ENCODE measurements around the gene PAPLN. TPM values are rescaled to one million over a fixed set of nuclear protein-coding genes. Genes with fewer than 3 reads are reported as not detected.
A peak's percentile ranks its signal among the peaks of the same experiment; 100 is the strongest.

Gene PAPLN
- total RNA-seq, 4 donors from 2014 or later, result 13.4 to 47.7 (median 28.2) TPM

DNA sequence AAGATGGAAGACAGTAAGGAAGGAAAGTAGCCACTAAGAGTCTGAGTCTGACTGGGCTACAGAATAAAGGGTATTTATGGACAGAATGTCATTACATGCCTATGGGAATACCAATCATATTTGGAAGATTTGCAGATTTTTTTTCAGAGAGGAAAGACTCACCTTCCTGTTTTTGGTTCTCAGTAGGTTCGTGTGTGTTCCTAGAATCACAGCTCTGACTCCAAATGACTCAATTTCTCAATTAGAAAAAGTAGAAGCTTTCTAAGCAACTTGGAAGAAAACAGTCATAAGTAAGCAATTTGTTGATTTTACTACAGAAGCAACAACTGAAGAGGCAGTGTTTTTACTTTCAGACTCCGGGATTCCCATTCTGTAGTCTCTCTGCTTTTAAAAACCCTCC, 15.4 kb upstream of the PAPLN start:
- no peaks in the 10 kb centered on the region for H3K9me3 ChIP-seq
- H3K36me3 ChIP-seq, result peaks cover 7 to 45% of the 10 kb centered on the region in 2 donors
- no peaks in the 10 kb centered on the region for H3K27me3 ChIP-seq
- no peak overlapping the region for H3K4me3 ChIP-seq
- no peak for ATAC-seq
- TF ChIP-seq POLR2A (IDR thresholded peaks at IDR 0.05), result no peak
- no peak for TF ChIP-seq EP300 (IDR thresholded peaks at IDR 0.05)
- no peak for TF ChIP-seq CTCF (IDR thresholded peaks at IDR 0.05)
- no peak for TF ChIP-seq POLR2AphosphoS5 (IDR thresholded peaks at IDR 0.05)
- 69 to 85% methylated on average over 2 of the region's 2 CpGs for WGBS, 2 donors (ENCODE audit: low coverage in 1 of 2)
- no peak overlapping the region for H3K27ac ChIP-seq
- peaks cover 0 to 27% (median 7%) of the 10 kb centered on the region in 3 donors for H3K4me1 ChIP-seq

DNA sequence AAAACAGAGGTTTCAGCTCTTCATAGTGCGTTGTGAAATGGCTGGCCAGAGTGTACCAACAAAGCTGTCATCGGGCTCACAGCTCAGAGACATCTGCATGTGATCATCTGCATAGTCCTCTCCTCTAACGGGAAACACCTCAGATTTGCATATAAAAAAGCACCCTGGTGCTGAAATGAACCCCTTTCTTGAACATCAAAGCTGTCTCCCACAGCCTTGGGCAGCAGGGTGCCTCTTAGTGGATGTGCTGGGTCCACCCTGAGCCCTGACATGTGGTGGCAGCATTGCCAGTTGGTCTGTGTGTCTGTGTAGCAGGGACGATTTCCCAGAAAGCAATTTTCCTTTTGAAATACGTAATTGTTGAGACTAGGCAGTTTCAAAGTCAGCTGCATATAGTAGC, 14.3 kb upstream of the PAPLN start:
- no peaks in the 10 kb centered on the region for H3K27me3 ChIP-seq
- TF ChIP-seq POLR2AphosphoS5 (IDR thresholded peaks at IDR 0.05) (peak; percentile 56), POLR2A (IDR thresholded peaks at IDR 0.05) (no peak), EP300 (IDR thresholded peaks at IDR 0.05) (no peak), CTCF (IDR thresholded peaks at IDR 0.05) (peak in 1 of 4 experiments; percentile 28)
- H3K4me3 ChIP-seq, result no peak overlapping the region
- peaks cover 0 to 33% (median 9%) of the 10 kb centered on the region in 3 donors for H3K4me1 ChIP-seq
- no peaks in the 10 kb centered on the region for H3K9me3 ChIP-seq
- peak; percentile 88 for ATAC-seq
- H3K36me3 ChIP-seq, result peaks cover 0 to 34% of the 10 kb centered on the region in 2 donors
- WGBS, 2 donors (ENCODE audit: low coverage in 1 of 2), result 17 to 21% methylated on average over 3 to 5 of the region's 5 CpGs
- peak overlapping the region in 3 of 4 donors; percentile 53 to 78 (median 72) for H3K27ac ChIP-seq

GRCh38 chr14:73225496-73225895, 11.8 kb upstream of the PAPLN start:
- peaks cover 0 to 47% (median 12%) of the 10 kb centered on the region in 3 donors for H3K4me1 ChIP-seq
- 67 to 75% methylated on average over 4 of the region's 4 CpGs for WGBS, 2 donors (ENCODE audit: low coverage in 1 of 2)

DNA sequence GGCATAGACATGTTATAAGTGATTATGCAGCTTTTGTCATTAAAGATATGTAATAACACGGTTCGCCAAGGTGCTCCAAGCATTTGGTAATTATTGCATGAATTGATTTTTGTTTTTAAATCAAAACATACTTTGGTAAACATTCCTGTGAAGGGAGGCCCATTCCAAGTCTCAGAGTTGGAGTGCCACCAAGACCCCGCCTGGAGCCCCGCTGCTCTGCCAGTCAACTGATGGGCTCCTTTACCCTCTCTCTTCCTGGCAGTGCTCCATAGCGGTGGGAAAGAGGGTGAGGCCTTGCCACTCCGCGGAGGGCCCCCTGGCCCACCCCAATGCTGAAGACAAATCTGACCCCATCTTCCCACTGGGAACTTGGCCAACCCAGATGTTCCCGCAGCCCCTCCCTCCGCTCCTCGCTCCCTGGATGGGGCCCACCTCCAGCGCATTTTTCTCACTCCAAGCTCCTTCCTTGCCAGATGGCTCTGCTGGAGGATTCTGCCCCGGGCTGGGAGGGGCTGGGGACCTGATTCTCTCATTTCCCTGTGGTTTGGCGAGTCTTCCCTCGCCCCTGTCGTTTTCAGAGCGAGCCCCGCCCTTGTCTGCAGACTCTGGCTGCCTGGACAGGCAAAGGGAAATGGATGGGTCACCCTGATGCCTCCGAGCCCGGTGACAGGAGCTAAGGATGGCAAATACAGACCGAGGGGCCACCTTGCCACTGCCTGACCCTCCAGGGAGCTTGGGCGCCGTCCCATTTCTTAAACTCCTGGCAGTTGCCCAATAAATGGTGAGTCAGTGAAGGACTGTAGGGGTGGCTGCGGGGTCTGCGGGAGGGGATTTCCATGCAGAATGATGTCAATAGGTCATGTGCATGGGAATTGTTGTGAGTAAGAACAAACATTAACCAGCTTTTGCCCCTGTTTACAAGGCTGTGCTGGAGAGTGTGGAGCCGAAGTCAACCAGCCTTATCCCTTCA, 9.2 kb upstream of the PAPLN start:
- ATAC-seq, result peak; percentile 67
- Histone ChIP-seq H3K4me1 (peaks cover 0 to 46% (median 6%) of the 10 kb centered on the region in 3 donors), H3K36me3 (no peaks in the 10 kb centered on the region), H3K27me3 (no peaks in the 10 kb centered on the region), H3K4me3 (peak overlapping the region in 1 of 2 donors; percentile 12), H3K9me3 (no peaks in the 10 kb centered on the region), H3K27ac (peak overlapping the region in 3 of 4 donors; percentile 62 to 73 (median 66))
- WGBS, 2 donors (ENCODE audit: low coverage in 1 of 2), result 18 to 31% methylated on average over 10 to 11 of the region's 25 CpGs
- TF ChIP-seq POLR2A (IDR thresholded peaks at IDR 0.05), result no peak
- peak; percentile 7 for TF ChIP-seq POLR2AphosphoS5 (IDR thresholded peaks at IDR 0.05)
- TF ChIP-seq EP300 (IDR thresholded peaks at IDR 0.05), result no peak
- no peak for TF ChIP-seq CTCF (IDR thresholded peaks at IDR 0.05)

More at GRCh38 chr14:73225496-73225895, 11.8 kb upstream of the PAPLN start:
- Histone ChIP-seq H3K27ac (no peak overlapping the region), H3K36me3 (peaks cover 0 to 9% of the 10 kb centered on the region in 2 donors), H3K9me3 (no peaks in the 10 kb centered on the region), H3K27me3 (no peaks in the 10 kb centered on the region), H3K4me3 (no peak overlapping the region)
- ATAC-seq, result no peak
- TF ChIP-seq CTCF (IDR thresholded peaks at IDR 0.05) (no peak), POLR2AphosphoS5 (IDR thresholded peaks at IDR 0.05) (no peak), POLR2A (IDR thresholded peaks at IDR 0.05) (no peak), EP300 (IDR thresholded peaks at IDR 0.05) (no peak)
